WTC11 (cell line): Measurements from ENCODE around the gene HNRNPC. TPM values are rescaled to one million over a fixed set of nuclear protein-coding genes. Genes with fewer than 3 reads are reported as not detected.
"Not testable (repeated sequence)": the region's sequence is repeated elsewhere in the genome, so short reads cannot be mapped to it uniquely, and the experiment has no call there.

Experiments used
- ATAC-seq: fragments of 200-7000 bp; cut with Tn5 transposase; 2 replicates; pipeline ENCODE4 v1.10.0; 2021; ENCODE audit warnings: mild to moderate bottlenecking, moderate library complexity
- CTCF ChIA-PET: fragments of 300-600 bp; sonication (Branson Sonifier 250); formaldehyde crosslinking; loops from one replicate; lab custom pipeline; 2021; ENCODE audit warnings: antibody characterized with exemption; lab: Charles Lee
- POLR2A ChIA-PET: fragments of 350-600 bp; sonication (Branson Sonifier 250); formaldehyde crosslinking; loops from one replicate; lab custom pipeline; 2021; ENCODE audit warnings: antibody characterized with exemption; lab: Charles Lee
- DNase-seq: peaks from one replicate; pipeline ENCODE4 v3.0.0; 2021; ENCODE audit warnings: low spot score
- H3K27ac Mint-ChIP-seq: 2 replicates; pipeline ENCODE4 v1.8.0; 2021; ENCODE audit warnings: mixed read lengths
- H3K27me3 Mint-ChIP-seq: 2 replicates; pipeline ENCODE4 v1.8.0; 2021; ENCODE audit warnings: low read depth, mild to moderate bottlenecking, moderate library complexity, mixed read lengths
- H3K36me3 Mint-ChIP-seq: 2 replicates; pipeline ENCODE4 v1.8.0; 2021; ENCODE audit warnings: mixed read lengths
- H3K4me1 Mint-ChIP-seq: 2 replicates; pipeline ENCODE4 v1.8.0; 2022; ENCODE audit warnings: mixed read lengths
- H3K4me3 Mint-ChIP-seq: 2 replicates; pipeline ENCODE4 v1.8.0; 2021; ENCODE audit warnings: mild to moderate bottlenecking, moderate library complexity, mixed read lengths
- H3K9me3 Mint-ChIP-seq: 2 replicates; pipeline ENCODE4 v1.8.0; 2021; ENCODE audit warnings: mixed read lengths
- CREM ChIP-seq: sonication (generic); formaldehyde crosslinking; IDR thresholded peaks from 2 replicates; pipeline ENCODE4 v1.8.1; 2022; ENCODE audit warnings: mild to moderate bottlenecking, missing genetic modification reagents, moderate library complexity
- ERG ChIP-seq: fragments of 250-450 bp; sonication (Bioruptor Pico); IDR thresholded peaks from 2 replicates; pipeline ENCODE4 v1.8.0; 2021; ENCODE audit warnings: mild to moderate bottlenecking
- ETV6 ChIP-seq: sonication (generic); formaldehyde crosslinking; IDR thresholded peaks from 2 replicates; pipeline ENCODE4 v1.8.1; 2022; ENCODE audit warnings: mild to moderate bottlenecking, missing genetic modification reagents
- FOXJ3 ChIP-seq: sonication (generic); formaldehyde crosslinking; IDR thresholded peaks from 2 replicates; pipeline ENCODE4 v1.9.0; 2021; ENCODE audit warnings: missing genetic modification reagents, mild to moderate bottlenecking, borderline replicate concordance
- FOXP1 ChIP-seq: sonication (generic); formaldehyde crosslinking; IDR thresholded peaks from 2 replicates; pipeline ENCODE4 v1.8.0; 2022; ENCODE audit warnings: missing genetic modification reagents, mild to moderate bottlenecking, moderate library complexity, borderline replicate concordance
- GRHL2 ChIP-seq: fragments of 250-450 bp; sonication (Bioruptor Pico); IDR thresholded peaks from 2 replicates; pipeline ENCODE4 v1.8.0; 2022; ENCODE audit warnings: mild to moderate bottlenecking, moderate library complexity; ENCODE audit not compliant: insufficient replicate concordance, severe bottlenecking
- KAT7 ChIP-seq: sonication (generic); formaldehyde crosslinking; IDR thresholded peaks from 2 replicates; pipeline ENCODE4 v1.8.1; 2023; ENCODE audit warnings: missing genetic modification reagents, mild to moderate bottlenecking, borderline replicate concordance
- MLX ChIP-seq: sonication (generic); formaldehyde crosslinking; IDR thresholded peaks from 2 replicates; pipeline ENCODE4 v1.8.1; 2023; ENCODE audit warnings: mild to moderate bottlenecking, missing genetic modification reagents, moderate library complexity
- RORB ChIP-seq: fragments of 250-450 bp; sonication (Bioruptor Pico); IDR thresholded peaks from 2 replicates; pipeline ENCODE4 v1.9.0; 2021; ENCODE audit warnings: mild to moderate bottlenecking
- TCF7 ChIP-seq: sonication (generic); formaldehyde crosslinking; IDR thresholded peaks from 2 replicates; pipeline ENCODE4 v1.8.0; 2022; ENCODE audit warnings: mild to moderate bottlenecking, low read depth, missing genetic modification reagents, moderate library complexity
- TEAD4 ChIP-seq: sonication (generic); formaldehyde crosslinking; IDR thresholded peaks from 2 replicates; pipeline ENCODE4 v1.8.0; 2022; ENCODE audit warnings: mild to moderate bottlenecking, missing genetic modification reagents
- ZBTB21 ChIP-seq: sonication (generic); formaldehyde crosslinking; IDR thresholded peaks from 2 replicates; pipeline ENCODE4 v1.8.1; 2023; ENCODE audit warnings: mild to moderate bottlenecking, missing genetic modification reagents, borderline replicate concordance
- ZBTB43 ChIP-seq: sonication (generic); formaldehyde crosslinking; IDR thresholded peaks from 2 replicates; pipeline ENCODE4 v1.8.1; 2023; ENCODE audit warnings: mild to moderate bottlenecking, missing genetic modification reagents
- ZNF396 ChIP-seq: fragments of 250-450 bp; sonication (Bioruptor Pico); IDR thresholded peaks from 2 replicates; pipeline ENCODE4 v1.8.0; 2021; ENCODE audit warnings: mild to moderate bottlenecking, moderate library complexity, borderline replicate concordance
- total RNA-seq: library from RNA; stranded (reverse); gene quantifications from 3 replicates; pipeline ENCODE4 v1.2.3, GENCODE V29; 2021

The HNRNPC gene
- total RNA-seq, 1 experiment from 2014 or later: 982 TPM

GRCh38 chr14:21287168-21287567, 17.9 kb upstream of the HNRNPC start (continued):
- TF ChIP-seq MLX (no peak), GRHL2 (CRISPR knock-in tag) (no peak), ZBTB21 (CRISPR knock-in tag) (no peak), RORB (CRISPR knock-in tag) (no peak), FOXJ3 (no peak), TEAD4 (CRISPR knock-in tag) (no peak)

- H3K36me3 Mint-ChIP-seq, POLR2A ChIA-PET, H3K4me1 Mint-ChIP-seq, H3K27me3 Mint-ChIP-seq, DNase-seq, H3K27ac Mint-ChIP-seq, H3K4me3 Mint-ChIP-seq, CTCF ChIA-PET, ATAC-seq, H3K9me3 Mint-ChIP-seq: not testable (repeated sequence)
Measured at GRCh38 chr14:21286516-21286915, 17.3 kb upstream of the HNRNPC start.

GRCh38 chr14:21281917-21282316, 12.7 kb upstream of the HNRNPC start:
- H3K27ac Mint-ChIP-seq, H3K4me3 Mint-ChIP-seq, H3K4me1 Mint-ChIP-seq, CTCF ChIA-PET, H3K9me3 Mint-ChIP-seq, DNase-seq, H3K36me3 Mint-ChIP-seq, POLR2A ChIA-PET, H3K27me3 Mint-ChIP-seq, ATAC-seq: not testable (repeated sequence)

GRCh38 chr14:21279783-21280182, 10.5 kb upstream of the HNRNPC start, which contains the start of gene RPGRIP1:
Gene RPGRIP1 (plus strand): TSS chr14:21280083. CDS start chr14:21287977, 7,894 bp downstream.
- 0 out of 2 replicates have a peak, but pooled peaks cover 3% of the 10 kb centered on the region for H3K4me1 Mint-ChIP-seq

More at GRCh38 chr14:21279783-21280182, 10.5 kb upstream of the HNRNPC start, which contains the start of gene RPGRIP1:
- Mint-ChIP-seq H3K27ac (no peak within 1 kb of the TSS), H3K36me3 (no peaks in the 10 kb centered on the region), H3K9me3 (no peaks in the 10 kb centered on the region), H3K4me3 (no peak within 1 kb of the TSS), H3K27me3 (no peaks in the 10 kb centered on the region; the same call in 1 of the 2 replicates)
- TF ChIP-seq ZBTB43 (CRISPR knock-in tag): no peak
- TF ChIP-seq FOXP1 (CRISPR knock-in tag): no peak
- TF ChIP-seq GRHL2 (CRISPR knock-in tag): no peak
- TF ChIP-seq CREM (CRISPR knock-in tag): no peak
- TF ChIP-seq ETV6 (CRISPR knock-in tag): no peak
- no peak for TF ChIP-seq KAT7
- no peak for TF ChIP-seq ERG
- TF ChIP-seq ZNF396 (CRISPR knock-in tag): no peak
- TF ChIP-seq MLX: no peak
- TF ChIP-seq TCF7 (CRISPR knock-in tag): no peak
- CTCF ChIA-PET: no interaction called here
- POLR2A ChIA-PET: no interaction called here
- ATAC-seq (no peak), DNase-seq (no peak)
